ENCODE results near the gene LEMD3.

The LEMD3 gene

DNA sequence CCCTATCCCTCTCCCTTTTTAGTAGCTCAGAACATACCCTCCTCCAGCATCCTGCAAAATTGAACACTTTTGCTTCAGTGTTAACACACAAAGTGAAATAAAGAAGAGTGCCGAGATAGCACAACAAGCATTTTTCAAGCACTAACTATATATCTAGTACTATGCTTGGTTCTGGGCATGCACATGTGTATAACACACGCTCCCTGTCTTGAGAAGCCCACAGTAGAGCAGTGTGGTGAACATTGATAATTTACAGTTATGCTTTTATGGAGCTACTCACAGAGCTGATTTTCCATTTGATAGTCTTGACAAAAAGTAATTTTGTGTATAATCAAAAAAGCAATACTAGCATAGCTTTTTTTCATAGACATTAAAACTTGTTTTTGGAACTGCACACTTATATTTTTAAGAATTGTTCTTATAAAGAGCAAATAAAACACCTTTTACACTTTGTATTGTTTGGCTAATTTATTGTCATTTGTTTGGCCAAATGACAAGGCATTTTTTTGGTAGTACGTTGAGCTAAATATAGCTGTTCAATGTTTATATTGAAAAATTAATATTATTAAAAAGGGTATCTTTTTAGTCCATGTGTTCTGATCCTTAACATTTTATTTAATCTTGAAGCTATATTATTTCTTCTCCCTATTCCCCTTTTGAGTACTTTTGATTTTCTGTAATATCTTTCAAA is 39.7 kb downstream of the LEMD3 start:
- no peak for ATAC-seq
- DNase-seq, result no peak

DNA sequence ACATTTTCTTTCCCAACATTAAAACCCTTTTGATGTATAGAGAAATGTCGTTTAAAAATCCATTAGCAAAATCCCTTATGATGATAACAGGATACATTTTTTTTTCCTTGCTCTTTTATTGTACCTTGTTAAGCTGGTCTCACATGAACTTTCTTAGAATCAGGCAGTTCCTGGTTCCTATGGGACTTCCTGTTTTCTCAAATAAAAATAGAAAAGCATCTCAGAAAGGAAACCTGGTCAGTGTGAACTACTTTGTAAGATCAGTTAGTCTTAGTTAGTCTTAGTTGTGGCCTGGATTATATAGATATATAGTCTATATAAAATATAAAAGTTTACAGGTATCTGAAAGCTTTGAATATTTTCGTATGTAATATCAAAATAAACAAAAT is 40.3 kb downstream of the LEMD3 start:
- ATAC-seq (no peak), DNase-seq (no peak)

DNA sequence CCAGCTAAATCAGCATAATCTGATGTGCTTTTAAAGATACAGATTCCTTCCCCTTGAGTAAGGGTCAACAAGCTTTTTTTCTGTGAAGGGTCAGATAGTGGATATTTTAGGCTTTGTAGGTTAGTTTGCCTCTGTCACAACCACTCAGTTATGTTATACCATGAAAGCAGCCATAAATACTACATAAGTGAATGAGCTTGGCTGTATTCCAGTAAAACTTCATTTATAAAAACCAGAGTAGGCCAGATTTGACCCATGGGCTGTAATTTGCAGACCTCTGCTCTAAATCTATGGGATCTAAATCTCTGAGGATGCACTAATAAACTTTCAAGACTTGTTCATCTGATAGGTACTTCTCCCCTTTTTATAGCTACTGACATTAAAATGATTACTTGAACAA is 47.7 kb downstream of the LEMD3 start:
- DNase-seq (no peak), ATAC-seq (no peak)

DNA sequence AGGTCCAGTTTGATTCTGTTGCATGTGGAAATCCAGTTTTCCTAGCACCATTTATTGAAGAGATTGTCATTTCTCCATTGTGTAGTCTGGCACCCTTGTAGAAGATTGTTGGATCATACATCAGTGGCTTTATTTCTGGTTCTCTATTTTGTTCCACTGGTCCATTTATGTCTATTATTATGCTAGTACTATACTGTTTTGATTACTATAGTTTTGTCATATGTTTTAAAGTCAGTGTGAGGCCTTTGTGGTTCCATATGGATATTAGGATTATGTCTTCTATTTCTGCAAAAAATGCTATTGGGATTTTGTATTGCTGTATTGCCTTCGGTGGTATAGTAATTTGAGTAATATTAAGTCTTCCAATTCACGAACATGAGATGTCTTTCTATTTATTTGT is 51.4 kb downstream of the LEMD3 start:
- ATAC-seq, result no peak
- DNase-seq, result no peak

DNA sequence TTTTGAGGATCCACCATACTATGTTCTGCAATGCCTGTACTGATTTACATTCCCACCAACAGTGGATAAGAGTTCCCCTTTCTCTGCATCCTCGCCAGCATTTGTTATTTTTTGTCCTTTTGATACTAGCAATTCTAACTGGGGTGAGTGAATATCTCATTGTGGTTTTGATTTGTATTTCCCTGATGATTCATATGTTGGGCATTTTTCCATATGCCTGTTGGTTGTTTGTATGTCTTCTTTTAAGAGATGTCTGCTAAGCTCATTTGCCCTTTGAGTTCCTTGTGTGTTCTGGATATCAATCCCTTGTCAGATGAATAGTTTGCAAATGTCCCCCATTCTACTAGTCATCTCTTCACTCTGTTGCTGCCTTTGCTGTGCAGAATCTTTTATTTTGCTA is 60.1 kb downstream of the LEMD3 start:
- ATAC-seq (no peak), DNase-seq (no peak)

DNA sequence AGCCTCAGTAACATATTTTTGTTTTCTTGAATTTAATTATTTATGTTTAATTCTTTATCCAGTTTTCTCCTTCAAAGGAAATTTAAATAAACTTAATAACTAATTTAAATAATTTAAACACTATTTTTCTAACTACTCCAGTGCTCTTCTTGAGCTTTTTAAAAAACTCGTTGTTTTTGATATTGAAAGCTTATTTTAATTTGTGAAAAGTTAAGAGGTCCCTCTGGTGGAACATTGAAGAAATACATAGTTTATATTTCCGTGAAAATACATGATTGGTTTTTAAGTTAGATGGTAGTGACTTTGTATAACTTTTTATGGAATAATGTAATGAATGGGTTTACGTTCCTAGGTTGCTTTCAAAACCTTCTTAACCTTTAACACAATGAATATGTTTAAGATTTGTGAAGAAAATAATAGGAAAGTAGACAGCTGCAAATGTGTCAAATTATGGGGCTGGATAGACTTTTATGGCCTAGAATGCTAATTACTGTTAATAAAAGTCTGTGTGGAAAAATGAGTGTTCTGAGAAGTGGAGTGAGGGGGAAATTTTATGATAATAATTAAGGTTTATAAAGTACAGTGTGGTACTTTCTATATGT is 63.2 kb downstream of the LEMD3 start:
- no peak for DNase-seq
- no peak for ATAC-seq

DNA sequence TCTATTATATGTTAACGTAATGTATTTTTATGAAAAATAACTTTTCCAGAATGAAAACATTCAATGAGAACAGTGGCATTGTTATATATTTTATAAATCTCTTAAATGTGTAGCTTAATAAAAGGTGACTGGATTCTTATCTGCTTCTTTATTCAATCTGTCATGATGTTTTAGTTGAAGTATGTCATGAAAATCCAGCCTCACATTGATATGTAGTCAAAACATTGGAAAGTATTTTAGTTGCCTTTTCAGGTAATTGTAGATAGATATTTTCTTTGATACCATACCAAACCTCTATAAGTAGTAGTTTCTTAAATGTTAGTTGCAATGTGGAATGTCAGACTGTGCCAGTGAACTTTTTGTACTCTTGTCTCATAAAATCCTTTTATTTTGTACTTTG is 67.8 kb downstream of the LEMD3 start:
- ATAC-seq, result no peak

DNA sequence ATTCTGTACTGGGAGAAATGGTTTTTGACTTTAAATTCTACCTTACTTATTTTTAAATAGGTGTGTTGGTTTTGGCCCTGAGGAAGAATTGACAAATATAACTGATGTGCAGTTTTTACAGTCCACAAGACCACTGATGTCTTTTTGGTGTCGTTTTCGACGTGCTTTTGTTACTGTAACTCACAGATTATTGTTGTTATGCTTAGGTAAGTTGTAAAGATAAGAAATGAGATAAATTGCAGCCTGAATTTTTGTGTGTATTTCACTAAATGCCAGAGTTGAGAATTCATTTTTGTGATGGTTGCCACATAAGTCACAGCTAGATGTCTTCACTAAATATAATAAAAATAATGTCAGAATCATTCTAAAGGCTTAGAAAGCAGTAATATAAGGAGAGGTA is 69.2 kb downstream of the LEMD3 start:
- DNase-seq, result no peak

More for the DNA sequence above, 67.8 kb downstream of the LEMD3 start:
- no peak for DNase-seq

DNA sequence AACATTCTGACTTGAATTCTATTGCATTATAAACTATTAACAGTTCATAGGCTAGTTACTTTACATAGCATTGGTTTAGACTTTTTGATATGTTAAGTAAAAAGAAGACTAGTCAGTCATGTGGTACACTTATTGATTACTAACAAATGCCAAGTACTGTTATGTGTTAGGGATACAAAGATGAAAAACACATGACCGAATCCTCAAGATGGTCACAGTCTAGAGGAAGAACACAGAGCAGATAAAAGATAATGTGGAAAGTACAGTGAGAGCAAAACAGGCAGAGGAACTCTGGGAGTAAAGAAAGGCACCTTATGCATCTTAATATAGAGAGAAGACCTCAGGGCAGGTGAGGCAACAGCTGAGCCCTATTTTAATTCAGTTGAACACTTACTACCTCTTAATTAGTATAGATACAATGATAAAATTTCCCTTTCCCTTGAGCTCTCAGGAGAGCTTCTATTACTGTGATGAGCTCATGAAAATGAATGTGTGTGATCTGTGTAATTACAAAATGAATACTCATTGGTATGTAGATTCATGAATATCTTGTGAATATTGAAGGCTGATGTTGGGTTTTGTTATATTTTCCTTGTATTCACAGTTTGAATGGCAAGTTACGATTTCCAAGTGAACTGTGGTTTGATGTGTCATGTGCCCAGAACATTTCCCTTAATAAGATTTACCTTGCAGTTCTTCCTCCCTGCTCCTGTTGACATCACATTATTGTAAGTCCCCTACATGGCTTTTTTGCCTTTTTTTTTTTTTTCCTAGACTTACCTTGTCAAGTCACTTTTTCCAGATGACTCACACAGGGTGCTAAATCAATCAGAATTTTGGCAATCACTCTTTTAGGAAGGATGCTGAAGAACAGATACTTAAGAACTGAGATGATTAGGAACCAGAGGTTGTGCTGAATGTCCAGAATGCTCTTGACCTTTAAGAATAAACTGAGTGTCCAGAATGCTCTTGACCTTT is 79.6 kb downstream of the LEMD3 start:
- DNase-seq (no peak), ATAC-seq (peak; percentile 78)

More for the DNA sequence above, 69.2 kb downstream of the LEMD3 start:
- no peak for ATAC-seq

DNA sequence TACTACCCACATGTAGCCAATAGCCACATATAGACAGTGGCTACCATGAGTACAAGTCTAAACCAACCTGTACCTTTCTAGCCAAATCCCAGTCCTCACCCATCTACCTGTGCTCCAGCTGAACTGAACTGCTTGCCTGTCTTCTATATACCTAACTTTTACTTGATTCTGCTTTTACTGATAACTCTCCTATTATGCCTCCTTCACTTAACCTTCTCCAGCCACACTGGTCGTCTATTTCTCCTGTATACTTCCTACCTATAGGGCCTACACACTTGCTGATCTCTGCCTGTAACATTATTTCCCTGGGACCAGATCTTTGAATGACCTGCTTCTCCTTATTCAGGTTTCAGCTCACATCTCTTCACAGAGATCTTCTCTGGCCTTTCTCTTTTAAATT is 83.1 kb downstream of the LEMD3 start:
- ATAC-seq, result no peak
- DNase-seq, result no peak

DNA sequence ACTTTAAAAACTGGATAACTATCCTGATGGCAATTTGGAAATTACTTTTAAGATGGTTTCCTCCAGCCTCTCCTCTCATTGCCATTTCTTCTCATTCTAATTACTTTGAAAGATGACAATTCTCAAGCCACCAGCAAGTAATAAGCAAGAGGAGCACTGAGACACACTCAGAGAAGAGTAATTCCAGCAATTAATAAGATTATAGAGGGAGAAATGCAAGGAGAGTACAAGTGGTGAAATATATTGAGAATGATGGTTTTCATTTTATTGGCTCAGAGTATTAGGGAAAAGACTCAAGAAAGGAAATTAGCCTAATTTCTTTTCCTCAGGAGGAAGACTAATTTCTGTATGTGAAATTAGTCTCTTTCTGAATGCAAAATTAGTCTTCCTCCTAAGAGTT is 88.6 kb downstream of the LEMD3 start:
- no peak for DNase-seq
- no peak for ATAC-seq

DNA sequence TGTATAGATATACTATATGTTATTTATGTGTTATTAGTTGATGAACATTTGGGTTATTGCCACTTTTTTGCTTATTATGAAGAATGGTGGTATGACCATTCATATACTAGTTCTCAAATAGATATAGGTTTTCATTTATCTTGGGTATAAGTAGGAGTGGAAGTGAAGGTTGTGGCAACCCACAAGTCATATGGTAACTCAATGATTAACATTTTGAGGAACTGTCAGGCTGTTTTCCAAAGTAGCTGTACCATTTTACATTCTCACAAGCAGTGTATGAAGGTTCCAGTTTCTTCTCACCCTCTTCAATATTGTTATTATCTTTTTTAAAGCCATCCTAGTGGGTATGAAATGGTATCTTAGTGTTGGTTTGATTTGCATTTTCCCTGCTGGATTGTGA is 90.1 kb downstream of the LEMD3 start:
- ATAC-seq, result no peak
- DNase-seq, result no peak

DNA sequence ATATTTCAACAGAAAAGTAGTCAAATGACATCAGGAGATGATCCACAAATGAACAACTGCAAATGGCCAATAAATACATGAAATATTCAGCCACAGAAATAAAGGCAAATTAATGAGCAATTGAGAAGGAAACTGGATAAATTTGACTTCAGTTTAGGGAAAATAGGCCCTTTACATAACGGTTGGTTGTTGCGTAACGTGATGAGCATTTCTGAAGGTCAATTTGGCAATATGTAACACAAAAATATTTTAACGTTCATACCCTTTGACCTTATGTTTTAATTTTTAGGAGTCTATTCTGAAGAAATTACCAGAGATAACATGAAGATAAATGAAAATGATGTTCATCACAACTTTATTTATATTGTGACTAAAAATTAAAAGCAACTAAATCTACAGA is 94.4 kb downstream of the LEMD3 start:
- no peak for ATAC-seq
- no peak for DNase-seq

DNA sequence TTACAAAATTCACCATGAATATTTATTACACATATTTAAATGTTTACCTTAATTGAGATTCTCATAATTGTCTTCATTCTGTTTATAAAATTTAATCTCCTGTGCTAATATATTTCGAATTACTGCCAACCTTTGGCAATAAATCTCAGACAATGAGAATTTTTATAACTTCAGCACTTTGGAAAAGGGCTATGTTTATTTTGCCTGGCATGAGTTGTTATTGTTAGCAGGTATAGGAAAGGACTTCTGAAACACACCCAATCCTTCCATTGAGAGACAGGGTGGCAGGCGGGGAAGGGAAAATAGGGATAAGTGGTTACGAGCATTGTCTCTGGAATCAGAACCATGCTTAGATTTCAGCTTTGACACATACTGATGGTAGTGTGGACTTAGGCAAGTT is 97.0 kb downstream of the LEMD3 start:
- ATAC-seq, result no peak

DNA sequence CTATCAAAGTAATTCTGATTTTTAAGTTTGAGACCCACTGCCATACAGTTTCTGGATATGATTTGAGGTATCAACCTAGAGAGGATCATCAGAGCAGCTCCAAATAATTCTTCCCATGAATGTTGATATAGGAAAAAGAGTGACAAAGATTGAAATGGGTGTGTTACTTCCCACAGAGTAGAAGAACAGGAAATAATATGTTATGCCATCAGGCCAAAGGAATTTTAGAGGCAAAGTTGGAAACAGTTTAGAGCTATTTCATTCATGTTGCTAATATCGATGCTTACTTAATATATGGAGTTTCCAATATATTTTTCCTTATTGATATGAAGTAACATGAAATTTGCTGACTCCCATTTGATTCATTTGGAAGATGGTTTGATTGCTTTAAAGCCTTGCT is 100.2 kb downstream of the LEMD3 start:
- ATAC-seq (no peak), DNase-seq (no peak)

More for the DNA sequence above, 97.0 kb downstream of the LEMD3 start:
- no peak for DNase-seq

DNA sequence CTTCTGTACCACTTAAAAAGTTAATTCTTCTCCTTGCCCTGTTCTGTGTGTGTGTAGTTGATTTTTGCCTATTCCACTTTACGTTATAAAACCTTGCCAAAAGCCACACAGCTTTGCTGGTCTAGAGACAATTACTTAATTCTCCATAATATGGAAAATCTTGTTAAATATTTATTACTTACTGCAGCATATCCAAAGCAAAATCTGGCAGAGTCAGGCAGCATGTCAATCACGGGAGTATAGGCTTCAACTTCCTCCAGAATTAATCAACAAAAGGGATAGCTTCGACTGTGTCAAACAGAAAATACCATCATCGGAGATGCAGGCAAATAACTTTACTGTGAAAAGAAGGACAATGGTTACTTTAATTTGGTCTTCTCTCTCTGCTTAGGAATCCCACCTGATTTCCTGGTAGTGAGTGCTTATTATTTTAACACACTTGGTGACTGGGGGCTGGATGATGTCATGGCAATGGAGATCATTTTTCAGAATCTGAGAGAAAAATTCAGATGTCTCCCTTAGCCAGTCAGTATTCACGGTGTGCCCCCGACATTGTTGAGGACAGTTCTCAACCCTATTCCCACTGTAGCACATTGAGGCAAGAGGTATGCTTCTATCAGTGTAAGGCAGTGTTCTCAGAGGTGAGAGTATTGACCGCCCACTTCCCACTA is 105.4 kb downstream of the LEMD3 start:
- ATAC-seq, result no peak

DNA sequence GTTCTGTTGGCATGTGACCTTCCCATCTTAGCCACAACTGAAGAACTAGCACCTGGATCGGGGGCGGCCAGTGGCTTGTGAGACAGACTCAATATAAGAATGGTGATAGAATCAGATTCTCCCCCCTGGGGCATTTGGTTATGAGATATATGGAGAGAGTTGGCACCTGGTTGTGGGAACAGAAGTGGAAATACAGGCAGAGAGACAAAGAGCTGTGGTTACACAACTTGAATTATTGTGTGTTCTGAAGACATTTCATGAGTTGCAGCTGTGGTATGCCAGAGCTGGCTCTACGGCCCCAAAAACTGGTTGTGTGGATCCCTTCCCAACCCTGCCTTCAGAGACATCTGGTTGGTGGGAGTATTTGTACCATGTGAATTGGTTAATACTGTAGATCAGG is 106.2 kb downstream of the LEMD3 start:
- DNase-seq, result no peak
- ATAC-seq, result no peak

More for the DNA sequence above, 105.4 kb downstream of the LEMD3 start:
- no peak for DNase-seq

DNA sequence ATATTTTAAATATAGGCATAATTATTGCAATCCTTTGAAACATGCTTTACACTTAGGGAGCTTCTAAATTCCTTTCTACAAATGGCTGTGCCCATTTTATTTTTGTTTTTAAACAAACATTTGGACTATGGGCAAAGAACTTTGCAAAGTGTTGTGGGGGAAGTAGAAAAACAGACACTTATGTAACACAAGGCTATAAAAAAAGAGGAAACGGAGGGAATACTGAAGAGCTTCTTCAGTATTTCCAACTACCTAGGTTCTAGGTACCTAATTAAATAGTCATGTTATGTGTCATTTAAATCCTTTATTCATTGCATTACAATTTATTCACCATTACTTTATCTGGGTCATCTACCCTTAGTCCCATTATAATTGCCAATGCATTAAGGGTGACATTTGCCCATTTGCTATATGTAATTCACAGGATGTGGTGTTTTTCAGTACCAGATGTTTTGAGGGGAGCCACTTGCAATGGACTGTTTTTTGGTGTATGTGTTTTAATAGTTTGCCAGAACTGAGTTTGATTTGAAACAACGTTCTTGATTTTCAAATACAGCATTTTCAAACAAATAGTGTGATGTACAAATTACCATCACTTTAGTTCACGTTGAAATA is 107.6 kb downstream of the LEMD3 start:
- no peak for ATAC-seq
- DNase-seq, result no peak

DNA sequence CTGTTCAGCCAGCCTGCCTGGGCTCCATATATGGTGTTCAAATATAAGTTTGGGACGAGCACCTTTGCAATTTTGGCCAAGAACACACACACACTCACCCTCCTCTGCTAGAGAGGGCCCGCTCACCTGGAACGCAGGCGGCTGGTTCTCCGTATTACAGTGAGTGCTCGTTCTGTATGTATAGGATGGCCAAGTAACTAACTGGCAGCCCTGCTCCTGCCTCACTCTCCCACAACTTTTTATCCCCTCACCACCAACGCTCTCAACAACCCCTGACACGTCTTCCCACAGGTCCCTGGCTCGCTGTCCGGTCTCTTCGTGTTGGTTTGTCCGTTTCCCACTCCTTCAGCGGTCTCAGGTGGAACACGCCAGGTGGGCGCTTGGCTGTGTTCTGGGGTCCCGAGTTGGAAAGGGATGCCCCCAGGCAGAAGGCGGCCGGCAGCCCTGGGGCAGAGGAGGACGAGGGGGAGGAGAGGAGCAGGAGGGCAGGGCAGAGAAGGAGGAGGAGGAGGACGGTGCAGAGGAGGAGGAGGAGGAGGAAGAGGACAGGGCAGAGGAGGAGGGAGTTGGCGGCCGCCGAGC is 108.7 kb downstream of the LEMD3 start:
- ATAC-seq (no peak), DNase-seq (no peak)

DNA sequence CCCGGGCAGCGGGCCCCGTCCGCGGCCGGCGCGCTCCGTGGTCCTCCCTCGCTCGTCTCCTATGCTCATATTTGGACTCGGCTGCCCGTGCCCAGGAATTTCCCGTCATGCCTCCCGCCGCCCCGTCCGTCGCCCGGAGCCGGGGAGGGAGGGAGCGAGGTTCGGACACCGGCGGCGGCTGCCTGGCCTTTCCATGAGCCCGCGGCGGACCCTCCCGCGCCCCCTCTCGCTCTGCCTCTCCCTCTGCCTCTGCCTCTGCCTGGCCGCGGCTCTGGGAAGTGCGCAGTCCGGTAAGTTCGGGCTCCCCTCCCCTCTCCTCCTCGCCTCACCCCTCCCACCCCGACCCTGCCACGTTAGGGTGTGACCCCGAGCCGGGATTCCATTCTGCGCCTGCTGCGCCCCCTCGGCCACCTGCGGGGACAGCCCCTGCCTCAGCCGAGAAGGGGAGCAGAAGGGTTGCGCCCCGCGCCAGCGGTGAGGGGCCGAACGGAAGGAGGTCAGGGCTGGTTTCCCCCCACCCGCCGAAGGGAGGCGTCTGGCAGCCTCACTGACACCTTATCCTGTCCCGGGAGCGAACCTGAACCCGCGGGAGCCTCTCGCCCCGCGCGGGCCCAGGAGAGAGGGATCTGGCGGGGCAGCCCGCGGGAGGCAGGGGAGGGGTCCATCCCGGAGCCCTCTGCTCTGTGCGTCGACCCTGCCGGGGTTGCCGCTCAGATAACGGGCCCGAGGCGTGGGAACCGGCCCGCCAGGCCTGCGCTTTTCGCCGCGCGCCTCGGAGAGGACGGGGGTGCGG is 109.4 kb downstream of the LEMD3 start, which contains the start of gene MSRB3:
Gene MSRB3, plus strand, starts transcription at position 108 of the 793 bp plus-strand sequence. CDS start 29,897 bp downstream, outside the sequence.
- DNase-seq (peak; percentile 30), ATAC-seq (peak; percentile 50)
